HepG2 (cell line): Measurements from ENCODE around the gene NAP1L4. TPM values are rescaled to one million over a fixed set of nuclear protein-coding genes. Genes with fewer than 3 reads are reported as not detected.

Experiments
- ATAC-seq: fragments of 200-7000 bp; cut with Tn5 transposase; 3 replicates; pipeline ENCODE4 v1.9.1; 2020; ENCODE audit warnings: mild to moderate bottlenecking, moderate library complexity
- BruUV-seq: library from RNA; stranded (reverse); fragments of 400-500 nt; replicated peaks from 2 replicates; lab custom pipeline; 2021; lab: Mats Ljungman, UMichigan
- CTCF ChIA-PET: fragments of 300-600 bp; formaldehyde crosslinking; extraction: SDS; loops from one replicate; lab custom pipeline; 2021; ENCODE audit warnings: low total read pairs, inconsistent platforms, low intra/inter-chr PET ratio; lab: Yijun Ruan, JAX
- POLR2A ChIA-PET: fragments of 350-600 bp; sonication (Branson Sonifier 250); formaldehyde crosslinking; loops from one replicate; lab custom pipeline; 2020; ENCODE audit warnings: antibody characterized with exemption, inconsistent platforms; lab: Yijun Ruan, JAX
- DNase-seq: peaks from one replicate; pipeline ENCODE4 v3.0.0-alpha.2; 2015; ENCODE audit warnings: low spot score
- FAIRE-seq: peaks from 3 replicates; lab custom pipeline; 2011; peaks lifted over from hg19 to GRCh38; lab: Jason Lieb, UNC
- H2AFZ ChIP-seq: one replicate; pipeline ENCODE4 v1.6.1; 2011; ENCODE audit warnings: low read length, inconsistent platforms
- H3K27ac ChIP-seq: fragments of 300-600 bp; 3 replicates; pipeline ENCODE4 v1.8.0; 2011; ENCODE audit warnings: mixed run types, mild to moderate bottlenecking, mixed read lengths, low read length, inconsistent platforms; ENCODE audit not compliant: insufficient read depth; ENCODE audit errors: extremely low read length
- H3K27me3 ChIP-seq, 2 experiments: fragments of 200-600 bp in 1 of 2; 2 replicates in 1 of 2; 3 replicates in 1 of 2; pipeline versions ENCODE4 v1.6.0 to v1.8.0; 2011; ENCODE audit warnings: low read length in 2 of 2, mild to moderate bottlenecking in 2 of 2, moderate library complexity in 2 of 2, inconsistent platforms in 1 of 2; ENCODE audit not compliant: insufficient read depth in 2 of 2, control insufficient read depth in 1 of 2
- H3K36me3 ChIP-seq, 2 experiments: fragments of 200-600 bp in 1 of 2; replicated peaks in 1 of 2; 2 replicates in 1 of 2; 3 replicates in 1 of 2; pipeline versions ENCODE4 v1.5.1 to v1.8.0; 2011; ENCODE audit warnings: low read length in 2 of 2, inconsistent platforms in 1 of 2; ENCODE audit not compliant: insufficient read depth in 2 of 2, control insufficient read depth in 1 of 2
- H3K4me1 ChIP-seq: 2 replicates; pipeline ENCODE4 v1.5.1; 2012; ENCODE audit warnings: low read length, inconsistent platforms; ENCODE audit not compliant: insufficient read depth
- H3K4me2 ChIP-seq: 2 replicates; pipeline ENCODE4 v1.6.0; 2011; ENCODE audit warnings: low read depth, low read length, inconsistent platforms
- H3K4me3 ChIP-seq, 3 experiments: fragments of 200-600 bp in 1 of 3; sonication (generic), shearing (Covaris generic) in 1 of 3; replicated peaks in 1 of 3; 2 replicates each; pipeline ENCODE4 v1.5.1; 2011 to 2016; ENCODE audit warnings: low read length in 3 of 3, inconsistent platforms in 2 of 3, low read depth in 2 of 3, mild to moderate bottlenecking in 2 of 3, control low read depth in 1 of 3, mixed read lengths in 1 of 3; ENCODE audit not compliant: insufficient read depth in 1 of 3
- H3K79me2 ChIP-seq: one replicate; pipeline ENCODE4 v1.6.1; 2011; ENCODE audit warnings: low read length, inconsistent platforms; ENCODE audit not compliant: insufficient read depth
- H3K9ac ChIP-seq: 2 replicates; pipeline ENCODE4 v1.6.0; 2011; ENCODE audit warnings: mild to moderate bottlenecking, low read depth, low read length, inconsistent platforms; ENCODE audit not compliant: insufficient read depth
- H3K9me3 ChIP-seq: 2 replicates; pipeline ENCODE4 v1.5.1; 2012; ENCODE audit warnings: mild to moderate bottlenecking, low read length
- H4K20me1 ChIP-seq: 2 replicates; pipeline ENCODE4 v1.6.0; 2011; ENCODE audit warnings: inconsistent platforms, mild to moderate bottlenecking, low read length, moderate library complexity; ENCODE audit not compliant: insufficient read depth
- GPN1 ChIP-seq: sonication (generic); formaldehyde crosslinking; IDR thresholded peaks from 2 replicates; pipeline ENCODE4 v1.5.1; 2020; ENCODE audit warnings: missing genetic modification reagents, borderline replicate concordance
- HDAC6 ChIP-seq: fragments of 200-600 bp; sonication (generic); IDR thresholded peaks from 2 replicates; pipeline ENCODE4 v1.7.0; 2017; ENCODE audit warnings: mild to moderate bottlenecking, antibody characterized with exemption, low read length, low read depth
- HHEX ChIP-seq: IDR thresholded peaks from 2 replicates; pipeline ENCODE4 v1.6.1; 2016; ENCODE audit warnings: control low read depth
- HNRNPH1 ChIP-seq: fragments of 200-400 bp; formaldehyde crosslinking; optimal IDR thresholded peaks from 2 replicates; pipeline ENCODE3; 2017; ENCODE audit warnings: mild to moderate bottlenecking, low read depth, low read length
- IRF2 ChIP-seq: IDR thresholded peaks from 2 replicates; pipeline ENCODE4 v1.6.1; 2018; ENCODE audit warnings: missing genetic modification reagents, missing compliant biosample characterization
- IRX3 ChIP-seq: sonication (generic); formaldehyde crosslinking; IDR thresholded peaks from 2 replicates; pipeline ENCODE4 v1.8.1; 2023; ENCODE audit warnings: mild to moderate bottlenecking, low read depth, missing genetic modification reagents, borderline replicate concordance
- JARID2 ChIP-seq: sonication (generic); formaldehyde crosslinking; IDR thresholded peaks from 2 replicates; pipeline ENCODE4 v1.8.1; 2023; ENCODE audit warnings: missing genetic modification reagents, inconsistent platforms; ENCODE audit not compliant: insufficient replicate concordance
- KDM2A ChIP-seq: sonication (generic); formaldehyde crosslinking; IDR thresholded peaks from 2 replicates; pipeline ENCODE4 v1.4.0; 2020; ENCODE audit warnings: low read depth, missing genetic modification reagents, borderline replicate concordance
- MYNN ChIP-seq: sonication (generic); formaldehyde crosslinking; IDR thresholded peaks from 2 replicates; pipeline ENCODE4 v1.4.0; 2020; ENCODE audit warnings: mild to moderate bottlenecking, low read depth, missing genetic modification reagents
- NFKB2 ChIP-seq: sonication (generic); formaldehyde crosslinking; IDR thresholded peaks from 2 replicates; pipeline ENCODE4 v1.4.0; 2020; ENCODE audit warnings: missing genetic modification reagents, borderline replicate concordance
- NPAS2 ChIP-seq: sonication (generic); formaldehyde crosslinking; IDR thresholded peaks from 2 replicates; pipeline ENCODE4 v1.8.0; 2022; ENCODE audit warnings: mild to moderate bottlenecking, missing genetic modification reagents, borderline replicate concordance
- SYNCRIP ChIP-seq: fragments of 200-400 bp; formaldehyde crosslinking; IDR thresholded peaks from 2 replicates; pipeline ENCODE4 v1.6.1; 2018; ENCODE audit warnings: mild to moderate bottlenecking, low read depth, low read length; ENCODE audit not compliant: insufficient read depth
- U2AF1 ChIP-seq: fragments of 200-400 bp; formaldehyde crosslinking; optimal IDR thresholded peaks from 2 replicates; pipeline ENCODE3; 2017; ENCODE audit warnings: mild to moderate bottlenecking, low read depth, low read length
- ZNF367 ChIP-seq: sonication (generic); formaldehyde crosslinking; IDR thresholded peaks from 2 replicates; pipeline ENCODE4 v1.4.0; 2020; ENCODE audit warnings: missing genetic modification reagents, borderline replicate concordance
- ZNF496 ChIP-seq: sonication (generic); formaldehyde crosslinking; IDR thresholded peaks from 2 replicates; pipeline ENCODE4 v1.8.1; 2023; ENCODE audit warnings: mild to moderate bottlenecking, moderate library complexity, missing genetic modification reagents; ENCODE audit not compliant: insufficient replicate concordance
- ZNF672 ChIP-seq: sonication (generic); formaldehyde crosslinking; IDR thresholded peaks from 2 replicates; pipeline ENCODE4 v1.8.1; 2022; ENCODE audit warnings: missing genetic modification reagents
- ZNF891 ChIP-seq: sonication (generic); formaldehyde crosslinking; IDR thresholded peaks from 2 replicates; pipeline ENCODE4 v1.5.0; 2020; ENCODE audit warnings: mild to moderate bottlenecking, missing genetic modification reagents
- WGBS: methylation state at CpG from one replicate; pipeline ENCODE4 v1.1.6; 2017; ENCODE audit warnings: low lambda C conversion rate; 5-methylcytosine and 5-hydroxymethylcytosine counted together
- in situ Hi-C: cut with HindIII; loops from 2 replicates; pipeline ENCODE4 v1.10.0; 2017; ENCODE audit warnings: low pct_unique_long_range_greater_than_20kb; ENCODE audit not compliant: extremely low pct_ligation_motif_present
- intact Hi-C: fragments of 100-400 bp; cut with micrococcal nuclease; formaldehyde crosslinking; loops from one replicate; pipeline ENCODE4 v1.10.0; 2022; ENCODE audit not compliant: unreplicated experiment
- polyA plus RNA-seq, 8 experiments: library from polyadenylated mRNA; depleted of rRNA in 3 of 8; stranded (reverse) in 7 of 8; unstranded in 1 of 8; fragments of >200 nt; fragmentation: Illumina TruSeq in 4 of 8; extraction: Trizol in 4 of 8; gene quantifications; 2 replicates each; pipeline versions ENCODE4 v1.2.1 to v1.2.3, GENCODE V29; 2011 to 2016; ENCODE audit warnings: low read depth in 4 of 8, missing spikeins in 1 of 8, mixed read lengths in 1 of 8; ENCODE audit not compliant: insufficient read depth in 1 of 8
- total RNA-seq, 5 experiments: library from RNA; depleted of rRNA; stranded (reverse); fragments of >200 nt; fragmentation: Illumina TruSeq; extraction: Trizol; gene quantifications; 2 replicates each; pipeline ENCODE4 v1.2.3, GENCODE V29; 2016; ENCODE audit warnings: low read depth in 1 of 5
- TF ChIP-seq, protein P1 (sequence below): sonication (generic); formaldehyde crosslinking; IDR thresholded peaks from 2 replicates; pipeline ENCODE4 v1.4.0; 2020; ENCODE audit warnings: missing genetic modification reagents
- TF ChIP-seq, protein P2 (sequence below): sonication (generic); formaldehyde crosslinking; conservative IDR thresholded peaks from 2 replicates; pipeline ENCODE4 v1.8.0; 2022; ENCODE audit warnings: missing genetic modification reagents
- TF ChIP-seq, protein P3 (sequence below): sonication (generic); formaldehyde crosslinking; IDR thresholded peaks from 2 replicates; pipeline ENCODE4 v1.4.0; 2020; ENCODE audit warnings: missing genetic modification reagents, mild to moderate bottlenecking, borderline replicate concordance

The NAP1L4 gene
- total and polyA plus RNA-seq, 2 of the 13 experiments (the other 11 are each of a cell fraction or from before 2014, with no cell fraction given): 64.0 to 186 TPM

DNA sequence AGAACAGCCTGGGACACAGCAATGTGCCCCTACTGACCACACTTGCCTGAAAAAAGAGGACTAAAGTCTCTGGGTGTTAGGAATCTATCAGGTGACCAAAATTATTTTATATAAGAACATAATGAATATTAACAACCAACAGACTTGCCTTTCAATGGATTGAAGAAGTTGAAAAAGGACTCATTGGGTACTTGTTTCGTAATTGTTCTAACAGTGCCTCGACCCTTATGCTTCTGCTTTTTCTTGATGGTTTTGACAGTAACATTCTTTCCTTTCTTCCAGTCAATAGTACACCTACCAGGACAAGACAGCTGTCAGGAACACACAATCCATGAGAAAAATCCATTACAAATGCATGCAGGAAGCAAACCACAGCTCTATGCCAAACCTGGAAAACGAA lies 33.9 kb downstream of the NAP1L4 start:
- in situ Hi-C loops (no loop called here), intact Hi-C loops (no loop called here)
- ChIA-PET CTCF (no interaction called here), POLR2A (no interaction called here)
- Histone ChIP-seq H3K27ac (no peak overlapping the region), H3K36me3 (peaks cover 42 to 94% of the 10 kb centered on the region in 2 experiments), H3K9ac (no peak overlapping the region), H3K79me2 (peaks cover 33% of the 10 kb centered on the region), H4K20me1 (peaks cover 10% of the 10 kb centered on the region), H3K9me3 (no peaks in the 10 kb centered on the region), H3K4me3 (no peak overlapping the region), H3K4me2 (no peak overlapping the region), H2AFZ (no peak overlapping the region), H3K4me1 (no peaks in the 10 kb centered on the region), H3K27me3 (no peaks in the 10 kb centered on the region)
- TF ChIP-seq HNRNPH1 (no peak), ZNF891 (no peak), NPAS2 (CRISPR knock-in tag) (no peak), KDM2A (CRISPR knock-in tag) (no peak), MYNN (CRISPR knock-in tag) (no peak), IRF2 (CRISPR knock-in tag) (no peak), IRX3 (no peak), HDAC6 (no peak), U2AF1 (no peak), ZNF672 (CRISPR knock-in tag) (no peak), ZNF496 (CRISPR knock-in tag) (no peak), JARID2 (CRISPR knock-in tag) (no peak), GPN1 (CRISPR knock-in tag) (no peak), ZNF367 (CRISPR knock-in tag) (no peak), NFKB2 (CRISPR knock-in tag) (no peak), SYNCRIP (no peak), HHEX (CRISPR knock-in tag) (no peak)
- TF ChIP-seq, protein P1, sequence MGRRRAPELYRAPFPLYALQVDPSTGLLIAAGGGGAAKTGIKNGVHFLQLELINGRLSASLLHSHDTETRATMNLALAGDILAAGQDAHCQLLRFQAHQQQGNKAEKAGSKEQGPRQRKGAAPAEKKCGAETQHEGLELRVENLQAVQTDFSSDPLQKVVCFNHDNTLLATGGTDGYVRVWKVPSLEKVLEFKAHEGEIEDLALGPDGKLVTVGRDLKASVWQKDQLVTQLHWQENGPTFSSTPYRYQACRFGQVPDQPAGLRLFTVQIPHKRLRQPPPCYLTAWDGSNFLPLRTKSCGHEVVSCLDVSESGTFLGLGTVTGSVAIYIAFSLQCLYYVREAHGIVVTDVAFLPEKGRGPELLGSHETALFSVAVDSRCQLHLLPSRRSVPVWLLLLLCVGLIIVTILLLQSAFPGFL: no peak
- TF ChIP-seq, protein P2, sequence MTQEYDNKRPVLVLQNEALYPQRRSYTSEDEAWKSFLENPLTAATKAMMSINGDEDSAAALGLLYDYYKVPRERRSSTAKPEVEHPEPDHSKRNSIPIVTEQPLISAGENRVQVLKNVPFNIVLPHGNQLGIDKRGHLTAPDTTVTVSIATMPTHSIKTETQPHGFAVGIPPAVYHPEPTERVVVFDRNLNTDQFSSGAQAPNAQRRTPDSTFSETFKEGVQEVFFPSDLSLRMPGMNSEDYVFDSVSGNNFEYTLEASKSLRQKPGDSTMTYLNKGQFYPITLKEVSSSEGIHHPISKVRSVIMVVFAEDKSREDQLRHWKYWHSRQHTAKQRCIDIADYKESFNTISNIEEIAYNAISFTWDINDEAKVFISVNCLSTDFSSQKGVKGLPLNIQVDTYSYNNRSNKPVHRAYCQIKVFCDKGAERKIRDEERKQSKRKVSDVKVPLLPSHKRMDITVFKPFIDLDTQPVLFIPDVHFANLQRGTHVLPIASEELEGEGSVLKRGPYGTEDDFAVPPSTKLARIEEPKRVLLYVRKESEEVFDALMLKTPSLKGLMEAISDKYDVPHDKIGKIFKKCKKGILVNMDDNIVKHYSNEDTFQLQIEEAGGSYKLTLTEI (CRISPR knock-in tag): no peak
- TF ChIP-seq, protein P3, sequence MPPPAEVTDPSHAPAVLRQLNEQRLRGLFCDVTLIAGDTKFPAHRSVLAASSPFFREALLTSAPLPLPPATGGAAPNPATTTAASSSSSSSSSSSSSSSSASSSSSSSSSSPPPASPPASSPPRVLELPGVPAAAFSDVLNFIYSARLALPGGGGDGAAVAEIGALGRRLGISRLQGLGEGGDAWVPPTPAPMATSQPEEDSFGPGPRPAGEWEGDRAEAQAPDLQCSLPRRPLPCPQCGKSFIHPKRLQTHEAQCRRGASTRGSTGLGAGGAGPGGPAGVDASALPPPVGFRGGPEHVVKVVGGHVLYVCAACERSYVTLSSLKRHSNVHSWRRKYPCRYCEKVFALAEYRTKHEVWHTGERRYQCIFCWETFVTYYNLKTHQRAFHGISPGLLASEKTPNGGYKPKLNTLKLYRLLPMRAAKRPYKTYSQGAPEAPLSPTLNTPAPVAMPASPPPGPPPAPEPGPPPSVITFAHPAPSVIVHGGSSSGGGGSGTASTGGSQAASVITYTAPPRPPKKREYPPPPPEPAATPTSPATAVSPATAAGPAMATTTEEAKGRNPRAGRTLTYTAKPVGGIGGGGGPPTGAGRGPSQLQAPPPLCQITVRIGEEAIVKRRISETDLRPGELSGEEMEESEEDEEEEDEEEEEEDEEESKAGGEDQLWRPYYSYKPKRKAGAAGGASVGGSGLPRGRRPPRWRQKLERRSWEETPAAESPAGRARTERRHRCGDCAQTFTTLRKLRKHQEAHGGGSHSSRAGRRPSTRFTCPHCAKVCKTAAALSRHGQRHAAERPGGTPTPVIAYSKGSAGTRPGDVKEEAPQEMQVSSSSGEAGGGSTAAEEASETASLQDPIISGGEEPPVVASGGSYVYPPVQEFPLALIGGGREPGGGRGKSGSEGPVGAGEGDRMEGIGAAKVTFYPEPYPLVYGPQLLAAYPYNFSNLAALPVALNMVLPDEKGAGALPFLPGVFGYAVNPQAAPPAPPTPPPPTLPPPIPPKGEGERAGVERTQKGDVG (CRISPR knock-in tag): no peak
- FAIRE-seq (no peak), ATAC-seq (no peak), DNase-seq (no peak)
- over 99% methylated on average over 3 of the region's 3 CpGs for WGBS
- no TSS peak for BruUV-seq
